ENCODE results near the gene TANK.

GRCh38 chr2:161169335-161169734, 9.1 kb downstream of the TANK start:
- TF ChIP-seq GATA2 (IDR thresholded peaks at IDR 0.05; ENCODE audit: low read depth, low read length) (no peak), GATA3 (IDR thresholded peaks at IDR 0.05; ENCODE audit: low read depth, low read length) (no peak)

Data from SH-SY5Y (cell line).